Activated T-helper 1 cell treated with Interleukin-2 at 50 U/mL for 16 hours (primary cell): ENCODE results near the gene NME2.
"Not testable (repeated sequence)": the region's sequence is repeated elsewhere in the genome, so short reads cannot be mapped to it uniquely, and the experiment has no call there.

Source experiments
- DNase-seq: peaks from one replicate; pipeline ENCODE4 v3.0.0-alpha.2; 2020; ENCODE audit warnings: low read depth

NME2 gene

DNA sequence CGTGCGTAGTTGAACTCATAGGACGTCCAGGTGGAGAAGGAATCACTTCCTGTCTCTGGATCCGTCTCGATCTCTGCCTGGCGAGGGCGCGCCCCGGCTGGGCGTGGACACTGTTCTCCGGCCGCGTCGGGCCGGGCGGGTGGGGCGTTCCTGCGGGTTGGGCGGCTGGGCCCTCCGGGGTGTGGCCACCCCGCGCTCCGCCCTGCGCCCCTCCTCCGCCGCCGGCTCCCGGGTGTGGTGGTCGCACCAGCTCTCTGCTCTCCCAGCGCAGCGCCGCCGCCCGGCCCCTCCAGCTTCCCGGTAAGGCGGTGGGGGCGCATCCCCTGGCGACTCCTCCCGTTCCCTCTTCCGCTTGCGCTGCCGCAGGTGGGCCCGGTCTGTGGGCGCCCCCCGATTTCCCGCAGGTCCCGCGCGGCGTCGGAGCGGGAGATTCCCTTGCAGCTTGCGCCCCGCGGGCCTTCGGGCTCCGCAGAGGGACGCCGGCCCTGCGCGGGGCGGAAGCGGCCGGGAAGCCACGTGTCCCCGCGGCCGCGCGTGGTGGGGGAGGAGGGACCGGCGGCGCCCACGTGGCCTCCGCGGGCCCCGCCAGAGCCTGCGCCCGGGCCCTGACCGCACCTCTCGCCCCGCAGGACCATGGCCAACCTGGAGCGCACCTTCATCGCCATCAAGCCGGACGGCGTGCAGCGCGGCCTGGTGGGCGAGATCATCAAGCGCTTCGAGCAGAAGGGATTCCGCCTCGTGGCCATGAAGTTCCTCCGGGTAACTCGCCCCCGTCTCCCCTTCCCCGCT is at the start of gene NME2:
Gene NME2 (plus strand): TSS at position 214 of the 789 bp plus-strand sequence. CDS start 420 bp downstream, at position 634.
- peak; percentile 54 for DNase-seq

DNA sequence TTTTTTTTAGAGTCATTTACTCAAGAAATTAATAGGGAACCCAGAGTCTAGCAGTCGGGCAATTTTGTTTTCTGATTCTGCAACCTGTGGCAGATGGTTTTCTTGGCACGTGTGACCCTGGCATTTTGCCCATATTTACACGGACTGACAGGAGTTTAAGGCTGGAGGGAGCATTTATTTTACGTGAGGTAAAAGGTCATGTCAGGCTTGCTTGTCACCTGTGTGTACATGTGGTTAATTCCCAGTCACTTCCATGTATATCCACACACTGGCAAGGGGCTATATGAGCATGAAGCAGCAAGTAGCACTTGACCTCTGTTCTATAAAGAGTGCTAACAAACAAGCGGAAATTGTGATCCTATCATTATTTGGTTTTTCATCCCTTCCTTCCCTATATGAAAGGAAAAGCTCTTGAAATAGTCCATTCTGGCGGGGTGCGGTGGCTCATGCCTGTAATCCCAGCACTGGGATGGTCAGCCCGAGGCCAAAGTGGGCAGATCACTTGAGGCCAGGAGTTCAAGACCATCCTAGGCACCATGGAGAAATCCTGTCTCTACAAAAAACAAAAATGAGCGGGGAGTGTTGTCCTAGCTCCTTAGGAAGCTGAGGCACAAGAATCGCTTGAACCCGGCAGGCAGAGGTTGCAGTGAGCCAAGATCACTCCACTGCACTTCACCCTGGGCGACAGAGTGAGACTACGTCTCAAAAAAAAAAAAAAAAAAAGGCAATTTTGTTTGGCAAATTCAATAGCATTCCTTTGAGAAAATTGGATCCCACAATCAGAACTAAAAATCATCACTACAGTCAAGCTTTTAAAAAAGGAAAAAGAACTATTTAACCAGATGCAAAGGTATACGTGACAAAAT is 47.6 kb upstream of the NME2 start:
- no peak for DNase-seq

DNA sequence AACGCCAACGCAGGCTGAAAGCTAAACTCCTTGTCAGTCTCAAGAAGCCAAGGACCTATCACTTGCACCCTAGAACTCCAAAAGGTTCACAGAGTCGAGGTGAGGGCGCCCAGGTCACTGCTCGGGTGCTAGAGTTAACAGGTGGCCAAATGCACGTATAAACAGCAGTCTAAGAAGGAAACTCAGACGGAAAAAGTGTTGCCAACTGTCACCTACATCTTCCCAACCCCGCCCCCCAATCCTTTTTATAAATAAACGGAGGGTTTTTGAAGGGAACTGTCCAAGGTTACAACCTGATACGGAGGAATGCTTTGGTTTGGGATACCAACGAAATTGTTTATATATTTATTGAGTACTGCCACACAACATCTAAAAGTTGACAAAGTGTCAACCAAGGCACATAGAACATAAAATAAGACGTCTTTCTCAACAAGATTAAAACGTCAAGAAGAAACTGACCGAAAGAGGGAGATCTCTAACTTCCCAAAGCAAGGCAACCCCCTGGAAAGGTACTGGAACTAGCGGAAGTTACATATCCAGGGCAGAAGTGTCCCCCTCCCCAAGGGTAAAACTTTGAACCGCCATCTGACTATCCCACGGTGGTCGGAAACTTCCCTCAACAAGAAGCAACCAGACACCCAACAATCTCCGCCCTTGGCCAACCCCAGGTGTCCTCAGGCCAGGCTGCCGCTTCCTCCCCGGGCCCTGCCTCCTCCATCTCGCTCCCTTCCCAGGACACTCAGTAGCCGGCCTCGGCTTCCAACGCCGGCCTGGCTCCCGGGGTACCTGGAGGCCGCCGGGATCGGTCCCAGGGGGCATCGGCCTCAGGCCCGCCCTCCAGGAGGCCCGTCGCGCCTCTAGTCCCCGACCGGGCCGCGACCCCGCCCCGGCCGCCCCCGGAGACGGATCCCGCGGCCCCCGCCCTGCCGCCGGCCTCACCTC is 46.5 kb upstream of the NME2 start:
- peak; percentile 25 for DNase-seq

DNA sequence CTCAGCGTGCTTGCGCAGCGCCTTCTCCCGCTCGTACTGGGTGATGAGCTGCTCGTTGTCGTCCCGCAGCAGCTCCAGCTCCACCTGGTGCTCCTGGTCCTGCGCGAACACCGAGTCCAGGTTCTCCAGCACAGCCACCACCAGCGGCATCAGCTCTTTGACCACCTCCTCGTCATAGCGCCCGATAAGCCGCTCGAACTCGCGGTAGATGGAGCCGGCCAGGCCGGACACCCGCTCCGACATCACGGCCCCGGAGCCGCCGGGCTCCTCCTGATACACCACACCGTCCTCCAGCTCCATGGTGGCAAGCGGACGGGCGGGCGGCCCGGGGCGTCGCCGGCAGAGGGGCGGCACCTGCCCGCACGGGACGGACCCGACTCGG is 45.9 kb upstream of the NME2 start:
- no peak for DNase-seq

DNA sequence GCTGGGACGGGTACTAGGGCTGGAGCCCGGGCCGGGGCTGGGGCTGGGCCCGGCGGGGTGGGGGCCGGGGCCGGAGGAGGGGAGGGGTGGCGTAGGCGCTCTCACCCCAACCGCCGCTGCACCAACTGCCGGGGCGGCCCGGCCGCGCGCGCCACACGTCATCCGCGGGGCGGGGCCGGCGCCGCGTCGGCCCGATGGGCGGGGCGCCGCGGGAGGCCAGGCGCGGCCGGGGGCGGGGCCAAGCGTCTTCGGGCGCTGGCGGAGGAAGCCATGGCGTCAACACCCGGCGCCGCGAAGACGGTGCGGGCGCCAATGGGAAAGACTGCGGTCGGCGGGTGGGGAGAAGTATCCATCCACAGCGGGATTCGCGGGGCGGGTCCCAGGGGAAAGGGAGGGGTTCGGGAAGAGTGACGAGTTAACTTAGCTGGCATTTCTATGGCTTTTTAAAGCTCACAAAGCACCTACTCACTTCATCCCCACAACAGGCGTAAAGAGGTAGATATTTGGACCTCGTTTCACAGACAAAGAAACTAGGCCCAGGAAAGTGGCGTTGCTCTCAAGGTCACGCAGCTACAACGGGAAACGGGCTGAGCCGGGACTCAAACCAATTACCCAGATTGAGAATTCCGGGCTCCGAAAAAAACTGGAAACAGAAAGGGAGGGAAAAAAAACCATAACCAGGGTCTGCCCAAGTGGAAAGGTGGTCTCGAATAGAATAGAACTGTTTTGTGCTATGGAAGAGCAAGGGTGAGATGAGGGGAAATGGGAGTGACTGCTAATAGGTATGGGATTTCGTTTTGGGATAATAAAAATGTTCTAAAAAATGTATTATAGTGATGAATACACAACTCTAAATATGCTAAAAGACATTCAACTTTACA is 45.2 kb upstream of the NME2 start, which contains the start of gene SPAG9:
Gene SPAG9 (minus strand): TSS at position 130 of the 881 bp plus-strand sequence. CDS start 212 bp downstream, outside the sequence.
- DNase-seq = peak; percentile 86

DNA sequence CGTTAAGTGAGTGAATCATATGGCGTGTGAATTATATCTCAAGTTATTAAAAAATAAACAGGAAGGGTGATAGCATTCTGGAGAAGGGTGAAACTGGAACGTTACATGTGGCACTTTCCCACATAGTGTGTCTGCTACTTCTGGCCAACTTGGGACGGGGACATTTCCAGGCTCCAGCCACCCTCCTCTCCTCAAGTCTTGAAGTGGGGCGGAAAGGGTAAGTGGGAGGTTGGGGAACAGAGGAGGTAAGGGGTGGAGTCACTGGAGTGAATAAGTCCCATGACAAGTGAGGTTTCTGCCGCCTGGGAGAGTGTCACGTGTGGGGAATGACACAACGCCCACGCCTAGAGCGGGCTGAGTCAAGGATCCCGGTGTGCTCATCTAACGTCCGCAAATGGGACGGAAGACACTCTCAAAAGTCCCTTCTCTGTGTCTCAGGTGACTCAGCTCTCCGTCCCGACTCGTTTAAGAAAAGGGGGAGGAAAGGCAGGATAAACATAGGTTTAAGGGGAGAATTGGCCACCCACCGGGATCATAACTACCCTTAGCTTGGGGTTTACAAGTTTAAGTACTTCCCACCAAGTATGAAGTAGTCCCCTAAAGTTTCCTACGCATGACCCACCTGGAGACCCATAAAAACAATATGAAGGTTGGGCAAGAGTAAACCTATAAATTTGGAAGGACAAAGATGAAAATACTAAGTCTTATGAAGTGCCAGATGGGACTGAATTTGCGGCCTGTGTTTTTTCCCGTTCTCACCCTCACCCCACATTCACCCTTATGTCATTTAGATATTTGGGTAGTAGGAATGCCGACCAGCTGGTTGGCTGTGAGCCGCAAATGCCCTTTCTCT is 44.4 kb upstream of the NME2 start:
- peak; percentile 46 for DNase-seq

DNA sequence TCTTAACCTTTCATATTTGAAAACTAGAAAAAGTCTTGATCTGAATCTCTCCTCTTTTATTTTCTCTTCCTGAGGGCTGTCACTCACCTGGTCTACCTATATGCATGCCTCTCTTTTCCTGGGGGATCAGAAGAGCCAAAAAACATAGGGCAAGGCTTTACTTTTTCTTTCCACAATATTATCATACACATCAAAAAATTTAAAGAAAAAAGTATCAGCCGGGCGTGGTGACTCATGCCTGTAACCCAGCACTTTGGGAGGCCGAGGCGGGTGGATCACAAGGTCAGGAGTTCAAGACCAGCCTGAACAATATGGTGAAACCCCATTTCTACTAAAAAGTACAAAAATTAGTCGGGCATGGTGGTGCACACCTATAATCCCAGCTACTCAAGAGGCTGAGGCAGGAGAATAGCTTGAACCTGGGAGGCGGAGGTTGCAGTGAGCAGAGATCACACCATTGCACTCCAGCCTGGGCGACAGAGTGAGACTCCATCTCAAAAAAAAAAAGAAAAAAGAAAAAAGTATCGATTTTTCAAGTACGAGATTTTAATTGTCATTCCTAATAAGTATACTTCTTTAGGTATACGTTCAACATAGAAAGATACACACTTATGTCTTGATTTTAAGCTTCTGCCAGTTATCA is 43.6 kb upstream of the NME2 start:
- DNase-seq = not testable (repeated sequence)

DNA sequence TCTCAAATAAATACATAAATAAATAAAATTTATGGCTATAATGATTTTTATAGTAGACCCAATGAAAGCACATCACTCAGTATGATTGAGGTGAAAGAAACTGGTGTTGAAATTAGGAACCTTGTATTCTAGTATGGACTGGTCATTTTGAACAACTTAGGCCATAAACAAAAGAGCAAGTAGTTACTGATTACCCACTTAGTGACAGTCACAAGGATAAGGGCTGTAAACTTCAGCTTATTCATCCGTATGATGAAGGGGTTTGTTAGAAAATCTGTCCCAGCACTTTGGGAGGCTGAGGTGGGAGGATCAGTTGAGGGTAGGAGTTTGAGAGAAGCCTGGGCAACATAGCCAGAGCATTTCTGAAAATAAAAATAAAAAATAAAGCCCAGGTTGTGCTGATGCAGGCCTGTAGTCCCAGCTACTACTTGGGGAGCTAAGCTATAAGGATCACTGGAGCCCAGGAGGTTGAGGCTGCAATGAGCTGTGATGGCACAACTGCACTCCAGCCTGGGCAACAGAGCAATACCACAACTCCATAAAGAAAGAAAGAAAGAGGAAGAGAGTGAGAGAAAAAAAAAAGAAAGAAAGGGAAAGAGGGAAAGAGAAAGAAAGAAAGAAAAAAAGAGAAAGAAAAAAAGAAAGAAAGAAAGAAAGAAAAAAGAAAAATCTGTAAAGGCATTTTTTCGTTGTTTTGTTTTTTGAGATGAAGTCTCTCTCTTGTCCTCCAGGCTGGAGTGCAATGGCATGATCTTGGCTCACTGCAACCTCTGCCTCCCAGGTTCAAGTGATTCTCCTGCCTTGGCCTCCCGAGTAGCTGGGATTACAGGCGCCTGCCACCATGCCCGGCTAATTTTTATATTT is 41.3 kb upstream of the NME2 start:
- no peak for DNase-seq

DNA sequence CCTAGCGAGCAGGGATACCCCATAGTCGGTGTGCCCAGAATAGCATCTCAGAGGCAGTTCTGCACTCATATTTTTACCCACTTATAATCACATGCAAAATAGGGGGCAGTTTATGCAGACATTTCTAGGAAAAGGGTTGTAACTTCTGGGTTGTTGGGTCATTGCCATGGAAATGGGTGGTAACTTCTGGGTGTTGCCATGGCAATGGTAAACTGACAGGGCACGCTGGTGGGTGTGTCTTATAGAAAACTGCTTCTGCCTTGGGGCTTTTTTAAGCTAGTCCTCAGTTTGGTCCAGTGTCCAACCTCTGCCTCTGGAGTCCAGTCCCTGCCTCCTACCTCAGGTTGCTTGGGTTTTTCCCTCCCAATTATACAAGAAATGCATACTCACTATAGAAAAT is 38.1 kb upstream of the NME2 start:
- no peak for DNase-seq

DNA sequence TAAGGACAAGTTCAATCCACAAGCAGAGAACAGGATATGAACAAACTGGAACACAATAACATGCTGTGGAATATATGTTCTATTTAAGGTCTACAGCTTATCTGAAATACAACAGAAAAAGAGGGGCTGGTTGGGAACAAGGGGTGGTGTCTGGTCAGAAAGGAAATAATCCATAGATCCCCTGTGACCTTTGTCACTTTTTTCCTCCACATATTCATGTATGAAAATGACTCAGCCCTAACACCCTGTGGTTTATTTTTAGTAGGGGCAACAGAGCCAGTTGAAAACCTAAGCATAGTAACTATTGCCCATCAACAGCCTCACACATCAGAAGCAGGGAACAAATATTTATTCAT is 33.3 kb upstream of the NME2 start:
- no peak for DNase-seq

DNA sequence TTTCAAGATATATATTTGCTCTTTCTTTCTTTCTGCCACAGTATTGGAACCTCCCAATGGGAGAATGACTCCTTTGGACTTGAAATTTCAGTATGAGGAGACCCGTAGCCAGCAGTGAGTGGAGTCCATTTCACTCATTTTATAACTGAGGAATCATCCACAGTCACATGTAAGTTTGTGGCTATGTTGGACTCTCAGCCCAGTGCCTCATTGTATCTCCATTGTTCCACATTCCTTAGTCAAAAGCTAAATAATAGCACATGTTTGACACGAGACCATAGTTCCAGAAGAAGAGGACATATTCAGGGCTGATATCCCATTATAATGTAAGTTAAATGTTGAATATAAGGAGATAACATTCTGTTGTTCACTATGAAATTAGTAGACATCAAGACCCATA is 32.8 kb upstream of the NME2 start:
- no peak for DNase-seq

DNA sequence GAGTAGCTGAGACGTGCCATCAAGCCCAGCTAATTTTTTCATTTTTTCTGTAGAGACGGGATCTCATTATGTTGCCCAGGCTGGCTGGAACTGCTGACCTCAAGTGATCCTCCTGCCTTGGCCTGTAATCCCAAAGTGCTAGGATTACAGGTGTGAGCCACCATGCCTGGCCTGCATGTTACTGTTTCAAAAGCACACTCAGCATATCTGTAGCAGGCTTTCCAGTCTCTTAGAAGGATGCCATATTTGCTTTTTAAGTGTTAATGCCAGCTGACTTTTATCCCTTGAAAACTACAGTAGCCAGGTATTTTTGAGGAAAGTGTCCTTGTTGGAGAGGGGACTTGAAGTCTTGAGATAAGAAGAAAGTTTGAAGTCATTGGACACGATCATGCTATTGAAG is 30.3 kb upstream of the NME2 start:
- no peak for DNase-seq

DNA sequence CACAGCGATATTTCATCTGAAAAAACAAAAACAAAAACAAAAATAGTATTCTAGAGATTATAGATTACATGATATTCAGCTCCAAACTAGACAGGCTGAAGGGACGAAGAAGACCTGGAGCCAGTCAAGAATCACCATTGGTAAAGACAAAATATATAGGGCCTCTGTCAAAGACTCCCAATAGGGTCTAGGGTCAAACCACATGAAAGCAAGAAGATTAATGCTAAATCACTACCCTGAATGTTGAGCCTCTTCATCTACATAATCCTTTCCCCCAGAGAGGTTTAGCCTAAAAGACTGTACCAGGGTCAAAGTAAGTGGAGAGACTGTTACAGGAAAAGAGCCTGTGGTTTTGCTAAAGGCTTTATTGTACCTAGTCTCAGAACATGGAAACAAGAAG is 23.6 kb upstream of the NME2 start:
- no peak for DNase-seq

DNA sequence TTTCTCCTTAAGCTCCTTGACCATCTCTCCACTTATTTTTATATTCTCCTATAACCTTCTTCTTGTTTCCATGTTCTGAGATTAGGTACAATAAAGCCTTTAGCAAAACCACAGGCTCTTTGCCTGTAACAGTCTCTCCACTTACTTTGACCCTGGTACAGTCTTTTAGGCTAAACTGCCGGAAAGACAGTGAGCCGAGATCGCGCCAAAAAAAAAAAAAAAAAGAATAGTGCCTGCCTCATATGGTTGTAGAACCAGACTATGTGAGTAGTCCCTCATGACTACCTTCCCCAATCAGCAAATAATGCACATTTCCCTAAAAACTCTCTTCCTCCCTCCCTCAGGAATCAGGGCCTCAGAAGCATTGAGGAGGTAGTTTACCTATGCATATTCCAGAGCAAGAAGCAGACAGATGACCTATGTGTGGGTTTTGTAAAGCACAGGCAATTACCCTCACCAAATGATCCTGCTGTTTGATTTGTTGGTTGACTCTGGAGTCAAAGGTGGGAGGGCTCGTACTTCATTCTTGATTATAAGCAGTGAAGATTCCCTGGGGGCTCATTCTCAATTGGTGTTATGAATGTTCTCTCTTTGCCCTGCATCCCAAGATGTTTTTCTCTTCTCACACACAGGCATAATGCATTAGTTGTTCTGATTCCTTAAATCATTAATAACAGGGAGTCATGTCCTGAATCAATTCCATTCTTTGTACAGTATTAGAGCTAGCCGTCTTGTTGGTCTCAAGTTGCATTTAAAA is 21.8 kb upstream of the NME2 start:
- no peak for DNase-seq

DNA sequence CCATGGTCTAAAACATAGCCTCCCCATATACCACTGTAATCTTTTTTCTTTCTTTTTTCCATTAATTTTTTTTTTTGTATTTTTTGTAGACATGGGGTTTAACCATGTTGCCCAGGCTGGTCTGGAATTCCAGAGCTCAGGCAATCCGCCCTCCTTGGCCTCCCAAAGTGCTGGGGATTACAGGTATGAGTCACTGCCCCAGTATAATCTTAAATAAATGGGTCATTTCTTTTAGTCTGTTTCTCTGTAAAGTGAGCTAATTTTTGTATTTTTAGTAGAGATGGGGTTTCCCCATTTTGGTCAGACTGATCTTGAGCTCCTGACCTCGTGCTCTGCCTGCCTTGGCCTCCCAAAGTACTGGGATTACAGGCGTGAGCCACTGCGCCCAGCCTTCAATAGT is 18.6 kb upstream of the NME2 start:
- DNase-seq = no peak

DNA sequence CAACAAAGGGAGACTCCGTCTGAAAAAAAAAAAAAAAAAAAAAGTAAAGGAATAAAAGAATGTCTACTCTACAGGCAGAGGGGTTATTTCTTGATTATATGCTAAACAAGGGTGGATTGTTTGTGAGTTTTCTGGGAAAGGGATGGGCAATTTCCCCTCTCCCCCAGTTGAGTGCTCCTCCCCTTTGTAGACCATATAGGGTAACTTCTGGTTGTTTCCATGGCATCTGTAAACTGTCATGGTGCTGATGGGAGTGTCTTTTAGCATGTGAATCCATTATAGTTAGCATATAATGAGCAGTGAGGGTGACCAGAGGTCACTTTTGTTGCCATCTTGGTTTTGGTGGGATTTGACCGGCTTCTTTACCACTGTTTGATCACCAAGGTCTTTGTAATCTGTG is 17.0 kb upstream of the NME2 start:
- DNase-seq = no peak

DNA sequence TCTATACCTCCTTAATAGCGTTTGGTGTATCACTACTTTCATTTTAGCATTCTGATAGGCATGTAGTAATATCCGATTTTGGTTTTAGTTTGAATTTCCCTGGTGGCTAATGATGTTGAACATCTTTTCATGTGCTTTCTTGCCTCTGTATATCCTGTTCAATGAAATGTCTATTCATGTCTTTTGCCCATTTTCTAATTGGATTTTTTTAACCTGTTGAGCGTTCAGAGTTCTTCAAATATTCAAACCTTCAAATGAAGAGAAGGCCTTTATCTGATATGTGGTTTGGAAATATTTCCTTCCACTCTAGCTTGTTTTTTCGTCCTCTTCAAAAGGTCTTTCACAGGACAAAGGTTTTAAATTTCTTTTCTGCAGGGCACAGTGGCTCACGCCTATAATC is 15.3 kb upstream of the NME2 start:
- no peak for DNase-seq

DNA sequence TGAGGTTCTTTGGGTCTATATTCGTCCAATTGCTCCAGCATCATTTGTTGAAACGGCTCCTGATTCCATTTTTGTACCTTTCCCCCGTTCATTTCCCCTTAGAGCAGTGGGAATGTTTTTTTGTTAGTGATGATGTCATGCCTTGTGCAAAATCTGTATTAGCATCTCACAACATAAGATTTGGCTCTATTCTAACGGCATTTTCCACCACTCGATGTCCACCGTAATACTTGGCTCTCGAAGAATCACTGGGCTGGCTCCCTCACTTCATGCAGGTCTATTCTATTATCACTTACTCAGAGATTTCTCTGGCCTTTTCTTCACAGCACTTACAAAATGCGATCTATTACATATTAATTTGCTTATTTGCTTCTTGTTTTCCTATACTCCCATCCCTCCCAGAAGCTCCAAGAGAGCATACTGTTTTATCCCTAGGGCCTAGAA is 13.4 kb upstream of the NME2 start:
- no peak for DNase-seq
